SK-N-SH (cell line): ENCODE results near the gene HIPK2. TPM values are rescaled to one million over a fixed set of nuclear protein-coding genes. Genes with fewer than 3 reads are reported as not detected.

Source experiments
- CTCF ChIA-PET: fragments of 300-600, 350-600 bp; formaldehyde crosslinking; extraction: SDS; loops from one replicate; lab custom pipeline; 2021; lab: Yijun Ruan, JAX
- POLR2A ChIA-PET: fragments of 350-600 bp; sonication (Branson Sonifier 250); formaldehyde crosslinking; extraction: SDS; loops from one replicate; lab custom pipeline; 2020; ENCODE audit warnings: antibody characterized with exemption, inconsistent platforms; lab: Yijun Ruan, JAX
- DNase-seq: peaks from one replicate; pipeline ENCODE4 v3.0.0; 2012
- H2AFZ ChIP-seq: fragments of 200-600 bp; sonication (generic); 2 replicates; pipeline ENCODE4 v1.8.1; 2016; ENCODE audit warnings: antibody characterized with exemption, mild to moderate bottlenecking, low read depth
- H3F3A ChIP-seq: fragments of 200-600 bp; sonication (generic); replicated peaks from 2 replicates; pipeline ENCODE3; 2016; ENCODE audit warnings: antibody characterized with exemption, mild to moderate bottlenecking; ENCODE audit not compliant: insufficient read depth
- H3K27ac ChIP-seq, 2 experiments: fragments of 200-500 bp in 1 of 2; fragments of 200-600 bp in 1 of 2; sonication (Bioruptor generic) in 1 of 2; sonication (generic), shearing (Covaris generic) in 1 of 2; 2 replicates each; pipeline versions ENCODE4 v1.5.1 to v1.6.1; 2014 to 2016; ENCODE audit warnings: low read depth in 2 of 2, inconsistent platforms in 1 of 2, low read length in 1 of 2, mild to moderate bottlenecking in 1 of 2, mixed read lengths in 1 of 2
- H3K27me3 ChIP-seq: fragments of 200-600 bp; sonication (generic), shearing (Covaris generic); 2 replicates; pipeline ENCODE4 v1.6.1; 2016; ENCODE audit warnings: mixed run types; ENCODE audit not compliant: insufficient read depth
- H3K36me3 ChIP-seq, 2 experiments: fragments of 200-500 bp in 1 of 2; fragments of 200-600 bp in 1 of 2; sonication (Bioruptor generic) in 1 of 2; sonication (generic) in 1 of 2; replicated peaks in 1 of 2; 2 replicates each; pipeline versions ENCODE3 to v1.5.1; 2014 to 2016; ENCODE audit warnings: low read length in 1 of 2, mild to moderate bottlenecking in 1 of 2; ENCODE audit not compliant: insufficient read depth in 2 of 2, control insufficient read depth in 1 of 2
- H3K4me1 ChIP-seq, 2 experiments: fragments of 200-500 bp in 1 of 2; fragments of 200-600 bp in 1 of 2; sonication (Bioruptor generic) in 1 of 2; sonication (generic), shearing (Covaris generic) in 1 of 2; 2 replicates each; pipeline versions ENCODE4 v1.5.1 to v1.6.1; 2014 to 2016; ENCODE audit warnings: low read depth in 1 of 2, low read length in 1 of 2, mixed run types in 1 of 2; ENCODE audit not compliant: insufficient read depth in 2 of 2, control insufficient read depth in 1 of 2
- H3K4me2 ChIP-seq: fragments of 200-600 bp; sonication (generic), shearing (Covaris generic); 2 replicates; pipeline ENCODE4 v1.6.1; 2017; ENCODE audit warnings: mixed run types
- H3K4me3 ChIP-seq, 2 experiments: fragments of 200-500 bp in 1 of 2; fragments of 200-600 bp in 1 of 2; sonication (Bioruptor generic) in 1 of 2; sonication (generic), shearing (Covaris generic) in 1 of 2; 2 replicates each; pipeline versions ENCODE4 v1.5.1 to v1.8.1; 2014 to 2016; ENCODE audit warnings: low read depth in 2 of 2, inconsistent platforms in 1 of 2, low read length in 1 of 2, mild to moderate bottlenecking in 1 of 2, mixed read lengths in 1 of 2, moderate library complexity in 1 of 2
- H3K79me2 ChIP-seq: fragments of 200-600 bp; sonication (generic); 2 replicates; pipeline ENCODE4 v1.8.1; 2017; ENCODE audit warnings: mild to moderate bottlenecking; ENCODE audit not compliant: insufficient read depth
- H3K9ac ChIP-seq: fragments of 200-600 bp; sonication (generic); 2 replicates; pipeline ENCODE4 v1.6.1; 2017; ENCODE audit warnings: mixed run types
- H3K9me2 ChIP-seq: fragments of 200-600 bp; sonication (generic); 2 replicates; pipeline ENCODE4 v1.6.1; 2017; ENCODE audit warnings: mixed run types
- H3K9me3 ChIP-seq: fragments of 200-600 bp; sonication (generic); 2 replicates; pipeline ENCODE4 v1.6.1; 2017; ENCODE audit warnings: mixed run types, mild to moderate bottlenecking, moderate library complexity
- H4K20me1 ChIP-seq: fragments of 200-600 bp; sonication (generic); 2 replicates; pipeline ENCODE4 v1.6.1; 2017; ENCODE audit warnings: mild to moderate bottlenecking, mixed run types; ENCODE audit not compliant: insufficient read depth
- CHD2 ChIP-seq: fragments of 150-350 bp; IDR thresholded peaks from 2 replicates; pipeline ENCODE4 v1.6.1; 2018; ENCODE audit warnings: low read length; ENCODE audit not compliant: partially characterized antibody
- CTCF ChIP-seq: fragments of 200-600 bp; sonication (generic); IDR thresholded peaks from 2 replicates; pipeline ENCODE4 v1.6.1; 2017; ENCODE audit warnings: antibody characterized with exemption, mild to moderate bottlenecking, moderate library complexity
- ELF1 ChIP-seq: IDR thresholded peaks from 2 replicates; pipeline ENCODE4 v1.4.0; 2012
- EP300 ChIP-seq, 2 experiments: IDR thresholded peaks; 2 replicates each; pipeline versions ENCODE4 v1.4.0 to v1.6.1; 2012; ENCODE audit warnings: borderline replicate concordance in 1 of 2, low read depth in 1 of 2, low read length in 1 of 2
- FOSL2 ChIP-seq: IDR thresholded peaks from 2 replicates; pipeline ENCODE4 v1.4.0; 2012; ENCODE audit warnings: low read depth, mild to moderate bottlenecking, moderate library complexity, borderline replicate concordance
- FOXJ3 ChIP-seq: sonication (generic); formaldehyde crosslinking; IDR thresholded peaks from 2 replicates; pipeline ENCODE4 v1.5.1; 2020; ENCODE audit warnings: mild to moderate bottlenecking, missing genetic modification reagents
- GATA2 ChIP-seq: sonication (generic); formaldehyde crosslinking; IDR thresholded peaks from 2 replicates; pipeline ENCODE4 v1.5.0; 2020; ENCODE audit warnings: mild to moderate bottlenecking, missing genetic modification reagents
- IRF3 ChIP-seq: fragments of 150-350 bp; IDR thresholded peaks from 2 replicates; pipeline ENCODE4 v1.6.1; 2016; ENCODE audit warnings: mild to moderate bottlenecking, low read depth, low read length
- JUND ChIP-seq: IDR thresholded peaks from 2 replicates; pipeline ENCODE4 v1.4.0; 2012
- MAX ChIP-seq: IDR thresholded peaks from 2 replicates; pipeline ENCODE4 v1.4.0; 2012; ENCODE audit warnings: low read depth
- NFIC ChIP-seq: IDR thresholded peaks from 2 replicates; pipeline ENCODE4 v1.4.0; 2012; ENCODE audit warnings: borderline replicate concordance
- POLR2AphosphoS5 ChIP-seq: IDR thresholded peaks from 2 replicates; pipeline ENCODE4 v1.6.1; 2012; ENCODE audit warnings: low read depth, low read length
- RAD21 ChIP-seq: IDR thresholded peaks from 2 replicates; pipeline ENCODE4 v1.6.1; 2012; ENCODE audit warnings: mild to moderate bottlenecking, low read length
- RCOR1 ChIP-seq: fragments of 150-350 bp; IDR thresholded peaks from 2 replicates; pipeline ENCODE4 v1.6.1; 2017; ENCODE audit warnings: antibody characterized with exemption, low read length
- RFX5 ChIP-seq: IDR thresholded peaks from 2 replicates; pipeline ENCODE4 v1.6.1; 2012; ENCODE audit warnings: mild to moderate bottlenecking, improper control_type of control experiment, low read length
- SMC3 ChIP-seq: IDR thresholded peaks from 2 replicates; pipeline ENCODE4 v1.6.1; 2012; ENCODE audit warnings: low read depth, low read length, improper control_type of control experiment
- TAF1 ChIP-seq: IDR thresholded peaks from 2 replicates; pipeline ENCODE4 v1.6.1; 2012; ENCODE audit warnings: low read depth, mild to moderate bottlenecking, low read length, moderate library complexity, borderline replicate concordance
- TEAD4 ChIP-seq: IDR thresholded peaks from 2 replicates; pipeline ENCODE4 v1.4.0; 2012; ENCODE audit warnings: mild to moderate bottlenecking, borderline replicate concordance; ENCODE audit not compliant: insufficient read depth
- USF2 ChIP-seq: fragments of 150-350 bp; IDR thresholded peaks from 2 replicates; pipeline ENCODE4 v1.6.1; 2017; ENCODE audit warnings: antibody characterized with exemption, low read length, low read depth, borderline replicate concordance
- YY1 ChIP-seq: IDR thresholded peaks from 2 replicates; pipeline ENCODE4 v1.4.0; 2012; ENCODE audit warnings: low read depth, mild to moderate bottlenecking
- ZBTB33 ChIP-seq: IDR thresholded peaks from 2 replicates; pipeline ENCODE4 v1.4.0; 2012; ENCODE audit warnings: low read depth, borderline replicate concordance
- WGBS: methylation state at CpG from one replicate; pipeline ENCODE4 v1.1.6; 2017; ENCODE audit warnings: low lambda C conversion rate; 5-methylcytosine and 5-hydroxymethylcytosine counted together
- polyA plus RNA-seq, 3 experiments: library from polyadenylated mRNA; depleted of rRNA; stranded (reverse); fragments of >200 nt; gene quantifications; 2 replicates each; pipeline ENCODE4 v1.2.3, GENCODE V29; 2012

HIPK2 gene
- polyA plus RNA-seq, 1 of the 3 experiments (the other 2 are of a cell fraction) = 14.2 TPM

GRCh38 chr7:139595806-139596205 lies 182.0 kb downstream of the HIPK2 start:
- no peaks in the 10 kb centered on the region for H3F3A ChIP-seq
- no peaks in the 10 kb centered on the region for H3K9me3 ChIP-seq
- no peak overlapping the region for H3K4me3 ChIP-seq
- TF ChIP-seq CHD2 (no peak), POLR2AphosphoS5 (no peak), NFIC (no peak), IRF3 (no peak), RFX5 (no peak), FOSL2 (no peak), EP300 (IDR thresholded peaks at IDR 0.05; ENCODE audit: borderline replicate concordance in 1 of 2, low read depth in 1 of 2, low read length in 1 of 2) (no peak), TEAD4 (no peak), USF2 (no peak), TAF1 (no peak), RAD21 (no peak), JUND (no peak)
- TF ChIP-seq, all 33 proteins: peak for 0
- Histone ChIP-seq H3K79me2 (no peaks in the 10 kb centered on the region), H3K9ac (no peak overlapping the region), H3K27me3 (no peaks in the 10 kb centered on the region), H4K20me1 (no peaks in the 10 kb centered on the region), H2AFZ (no peak overlapping the region), H3K4me1 (peaks cover 0 to 3% of the 10 kb centered on the region in 2 experiments; a peak in 1 of 4 replicates), H3K27ac (no peak overlapping the region), H3K4me2 (no peak overlapping the region), H3K9me2 (no peaks in the 10 kb centered on the region), H3K36me3 (peaks cover 72 to 98% of the 10 kb centered on the region in 2 experiments)
- CTCF ChIA-PET = interaction anchor here (1.0 kb wide), 1 partner anchor 521 kb away, joined by 3 read pairs; no protein-coding TSS in a partner anchor
- DNase-seq = no peak
- POLR2A ChIA-PET = no interaction called here
- WGBS = 93% methylated on average over 5 of the region's 5 CpGs

GRCh38 chr7:139594911-139595476 lies 182.8 kb downstream of the HIPK2 start:
- ChIA-PET POLR2A (no interaction called here), CTCF (interaction anchor here (1.1 to 2.7 kb wide), 2 partner anchors 51 to 407 kb away, joined by 4 to 8 read pairs; no protein-coding TSS in a partner anchor)
- DNase-seq = no peak
- WGBS = 98% methylated on average over 13 of the region's 13 CpGs
- Histone ChIP-seq H3K79me2 (no peaks in the 10 kb centered on the region), H3K4me2 (no peak overlapping the region), H3K36me3 (peaks cover 65 to 96% of the 10 kb centered on the region in 2 experiments), H3K27ac (no peak overlapping the region), H4K20me1 (no peaks in the 10 kb centered on the region), H3K4me1 (peaks cover 0 to 3% of the 10 kb centered on the region in 2 experiments; a peak in 1 of 4 replicates), H3K9ac (no peak overlapping the region), H3F3A (no peaks in the 10 kb centered on the region), H3K9me2 (no peaks in the 10 kb centered on the region), H3K27me3 (no peaks in the 10 kb centered on the region), H2AFZ (no peak overlapping the region), H3K4me3 (no peak overlapping the region), H3K9me3 (no peaks in the 10 kb centered on the region)
- TF ChIP-seq RCOR1 = no peak
- TF ChIP-seq YY1 = no peak
- TF ChIP-seq CTCF = no peak
- no peak for TF ChIP-seq RAD21
- TF ChIP-seq ZBTB33 = no peak
- TF ChIP-seq SMC3 = no peak
- TF ChIP-seq GATA2 (CRISPR knock-in tag) = no peak
- no peak for TF ChIP-seq ELF1
- TF ChIP-seq MAX = no peak
- TF ChIP-seq FOXJ3 (CRISPR knock-in tag) = no peak
